ENCODE measurements around the gene CTCFL.

CTCFL gene, protein sequence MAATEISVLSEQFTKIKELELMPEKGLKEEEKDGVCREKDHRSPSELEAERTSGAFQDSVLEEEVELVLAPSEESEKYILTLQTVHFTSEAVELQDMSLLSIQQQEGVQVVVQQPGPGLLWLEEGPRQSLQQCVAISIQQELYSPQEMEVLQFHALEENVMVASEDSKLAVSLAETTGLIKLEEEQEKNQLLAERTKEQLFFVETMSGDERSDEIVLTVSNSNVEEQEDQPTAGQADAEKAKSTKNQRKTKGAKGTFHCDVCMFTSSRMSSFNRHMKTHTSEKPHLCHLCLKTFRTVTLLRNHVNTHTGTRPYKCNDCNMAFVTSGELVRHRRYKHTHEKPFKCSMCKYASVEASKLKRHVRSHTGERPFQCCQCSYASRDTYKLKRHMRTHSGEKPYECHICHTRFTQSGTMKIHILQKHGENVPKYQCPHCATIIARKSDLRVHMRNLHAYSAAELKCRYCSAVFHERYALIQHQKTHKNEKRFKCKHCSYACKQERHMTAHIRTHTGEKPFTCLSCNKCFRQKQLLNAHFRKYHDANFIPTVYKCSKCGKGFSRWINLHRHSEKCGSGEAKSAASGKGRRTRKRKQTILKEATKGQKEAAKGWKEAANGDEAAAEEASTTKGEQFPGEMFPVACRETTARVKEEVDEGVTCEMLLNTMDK

DNA sequence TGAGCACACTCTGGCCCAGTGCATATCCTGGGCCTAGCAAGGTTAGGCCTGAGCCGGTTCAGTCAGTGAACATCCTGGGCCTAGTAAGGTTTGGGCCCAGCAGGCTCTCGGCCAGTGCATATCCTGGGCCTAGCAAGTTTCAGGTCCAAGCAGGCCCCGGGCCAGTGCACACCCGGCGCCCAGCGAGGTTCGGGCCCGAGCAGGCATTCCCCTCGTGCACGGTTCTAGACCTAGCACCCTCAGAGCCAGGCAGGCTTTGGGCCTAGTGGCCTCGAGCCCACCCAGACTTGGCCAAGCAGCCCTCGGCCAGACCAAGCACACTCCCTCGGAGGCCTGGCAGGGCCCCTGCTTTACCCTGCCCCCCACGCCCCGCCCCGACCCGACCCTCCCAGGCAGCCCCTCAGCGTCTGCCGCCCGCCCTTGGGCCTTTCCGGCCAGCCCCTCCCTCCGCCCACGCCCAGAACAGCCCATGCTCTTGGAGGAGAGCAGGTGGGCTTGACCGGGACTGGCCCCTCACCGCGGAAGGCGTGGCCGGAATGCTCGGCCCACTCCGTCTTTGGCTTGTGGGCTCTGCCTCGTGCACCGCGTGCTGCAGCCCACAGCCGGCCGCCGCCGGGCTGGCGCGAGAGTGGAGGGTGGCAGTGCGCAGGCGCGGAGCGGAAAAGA is at the start of gene CTCFL:
TSS of gene CTCFL (minus strand) at position 630 of the 666 bp plus-strand sequence. CDS start 935 bp downstream, outside the sequence.
- H3K27ac Mint-ChIP-seq: no peak within 1 kb of the TSS
- no peaks in the 10 kb centered on the region for H3K36me3 Mint-ChIP-seq
- ATAC-seq (ENCODE audit: low read depth) (no peak), DNase-seq (ENCODE audit: low spot score in 2 of 2) (no peak)
- peaks cover 9% of the 10 kb centered on the region for H3K4me1 Mint-ChIP-seq
- H3K27me3 Mint-ChIP-seq: peaks cover 5% of the 10 kb centered on the region
- H3K4me3 Mint-ChIP-seq: no peak within 1 kb of the TSS
- no peaks in the 10 kb centered on the region for H3K9me3 Mint-ChIP-seq

DNA sequence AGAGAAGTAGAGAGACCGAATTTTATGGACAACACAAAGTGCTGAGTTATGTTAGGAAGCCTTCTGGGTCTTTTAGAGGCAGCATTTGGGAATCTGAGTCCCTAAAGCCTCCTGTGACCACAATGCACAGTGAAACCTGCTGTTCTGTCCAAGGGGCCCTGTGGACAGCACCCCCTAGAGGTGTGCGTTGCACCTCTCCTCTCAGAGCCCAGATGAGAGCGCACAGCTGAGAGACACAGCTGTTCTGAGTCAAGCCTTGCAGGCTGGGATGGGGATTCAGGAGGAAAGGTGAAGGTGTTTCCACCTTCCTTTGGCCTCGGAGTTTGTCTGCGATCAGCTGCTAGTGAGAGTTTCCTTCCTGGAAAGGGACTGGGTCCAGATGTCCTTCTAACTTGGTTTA is 49.0 kb upstream of the CTCFL start:
- Mint-ChIP-seq H3K4me1 (no peaks in the 10 kb centered on the region), H3K9me3 (no peaks in the 10 kb centered on the region), H3K36me3 (no peaks in the 10 kb centered on the region), H3K27me3 (peaks cover 4% of the 10 kb centered on the region), H3K4me3 (no peak overlapping the region), H3K27ac (no peak overlapping the region)
- ATAC-seq (ENCODE audit: low read depth) (no peak), DNase-seq (ENCODE audit: low spot score in 2 of 2) (no peak)

DNA sequence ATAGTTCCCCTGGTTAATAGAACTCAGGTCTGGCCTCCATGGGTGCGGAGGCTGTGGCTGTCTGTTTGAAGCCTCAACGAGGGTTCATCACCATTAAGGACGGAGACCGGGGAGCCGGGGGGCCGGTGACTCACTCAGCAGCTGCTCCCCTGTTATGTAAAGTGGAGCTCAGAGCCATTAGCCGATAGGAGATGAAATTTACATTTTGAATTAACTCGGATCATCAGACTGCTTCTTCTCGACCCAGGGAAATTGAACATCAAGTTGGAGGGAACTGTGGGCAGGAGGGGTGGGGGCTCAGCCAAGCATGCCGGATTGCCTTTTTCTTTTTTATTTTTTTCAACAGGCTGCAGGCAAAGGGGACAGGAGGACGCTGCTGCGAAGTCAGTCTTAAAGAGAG is 48.3 kb upstream of the CTCFL start:
- H3K9me3 Mint-ChIP-seq: no peaks in the 10 kb centered on the region
- no peak overlapping the region for H3K4me3 Mint-ChIP-seq
- H3K4me1 Mint-ChIP-seq: no peaks in the 10 kb centered on the region
- no peaks in the 10 kb centered on the region for H3K36me3 Mint-ChIP-seq
- peaks cover 4% of the 10 kb centered on the region for H3K27me3 Mint-ChIP-seq
- H3K27ac Mint-ChIP-seq: no peak overlapping the region
- no peak for ATAC-seq (ENCODE audit: low read depth)
- DNase-seq (ENCODE audit: low spot score in 2 of 2): no peak

DNA sequence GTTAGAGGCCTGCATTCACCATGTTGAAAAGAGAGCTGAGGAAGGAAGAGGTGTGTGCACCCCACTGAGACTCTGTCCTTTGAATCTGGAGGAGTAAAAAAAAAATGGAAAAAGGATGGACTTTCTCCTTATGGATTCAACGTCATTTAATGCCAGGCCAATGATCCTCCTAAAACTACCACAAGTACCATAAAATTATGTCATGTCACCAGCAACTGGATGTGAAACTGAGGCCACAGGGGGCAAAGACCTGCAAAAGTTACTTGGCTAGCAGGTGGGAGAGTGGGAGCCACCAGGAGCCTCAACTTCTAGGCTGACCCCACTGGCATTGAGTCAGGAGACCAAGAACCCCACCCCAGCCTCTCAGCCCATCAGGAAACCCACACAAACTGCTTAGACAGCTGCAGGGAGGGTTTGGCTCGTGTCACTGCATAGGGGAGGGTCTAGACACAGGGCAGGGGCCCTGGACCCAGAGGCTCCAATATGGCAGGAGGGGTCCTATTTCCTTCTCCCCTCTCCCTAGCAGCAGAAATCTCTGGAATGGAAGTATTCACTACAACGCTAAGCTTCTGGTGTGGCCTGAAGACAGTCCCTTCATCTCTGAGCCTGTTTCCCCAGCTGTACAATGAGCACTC is 47.0 kb upstream of the CTCFL start:
- ATAC-seq (ENCODE audit: low read depth): no peak
- Mint-ChIP-seq H3K27me3 (peaks cover 5% of the 10 kb centered on the region), H3K27ac (no peak overlapping the region), H3K9me3 (no peaks in the 10 kb centered on the region), H3K36me3 (no peaks in the 10 kb centered on the region), H3K4me1 (no peaks in the 10 kb centered on the region), H3K4me3 (no peak overlapping the region)
- DNase-seq (ENCODE audit: low spot score in 2 of 2): no peak

DNA sequence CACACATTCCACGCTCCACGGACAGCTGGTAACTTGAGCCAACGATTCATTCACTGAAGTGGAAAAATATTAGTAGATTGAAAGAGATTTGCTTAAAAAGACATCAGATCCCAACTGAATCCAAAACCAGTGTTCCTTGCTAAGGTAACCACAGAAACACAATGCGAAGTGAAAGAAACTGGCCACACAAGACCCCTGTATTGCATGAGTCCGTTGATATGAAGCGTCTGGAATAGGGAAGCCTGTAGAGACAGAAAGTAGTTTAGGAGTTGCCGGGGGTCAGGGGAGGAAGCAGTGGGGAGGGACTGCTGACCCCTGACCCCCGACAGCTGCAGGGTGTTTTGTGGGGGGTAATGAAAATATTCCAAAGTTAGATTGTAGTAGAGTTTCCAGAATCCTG is 46.0 kb upstream of the CTCFL start:
- no peak for ATAC-seq (ENCODE audit: low read depth)
- no peak for DNase-seq (ENCODE audit: low spot score in 2 of 2)
- H3K27me3 Mint-ChIP-seq: peaks cover 5% of the 10 kb centered on the region
- no peaks in the 10 kb centered on the region for H3K9me3 Mint-ChIP-seq
- no peaks in the 10 kb centered on the region for H3K4me1 Mint-ChIP-seq
- H3K27ac Mint-ChIP-seq: no peak overlapping the region
- H3K4me3 Mint-ChIP-seq: no peak overlapping the region
- H3K36me3 Mint-ChIP-seq: no peaks in the 10 kb centered on the region

DNA sequence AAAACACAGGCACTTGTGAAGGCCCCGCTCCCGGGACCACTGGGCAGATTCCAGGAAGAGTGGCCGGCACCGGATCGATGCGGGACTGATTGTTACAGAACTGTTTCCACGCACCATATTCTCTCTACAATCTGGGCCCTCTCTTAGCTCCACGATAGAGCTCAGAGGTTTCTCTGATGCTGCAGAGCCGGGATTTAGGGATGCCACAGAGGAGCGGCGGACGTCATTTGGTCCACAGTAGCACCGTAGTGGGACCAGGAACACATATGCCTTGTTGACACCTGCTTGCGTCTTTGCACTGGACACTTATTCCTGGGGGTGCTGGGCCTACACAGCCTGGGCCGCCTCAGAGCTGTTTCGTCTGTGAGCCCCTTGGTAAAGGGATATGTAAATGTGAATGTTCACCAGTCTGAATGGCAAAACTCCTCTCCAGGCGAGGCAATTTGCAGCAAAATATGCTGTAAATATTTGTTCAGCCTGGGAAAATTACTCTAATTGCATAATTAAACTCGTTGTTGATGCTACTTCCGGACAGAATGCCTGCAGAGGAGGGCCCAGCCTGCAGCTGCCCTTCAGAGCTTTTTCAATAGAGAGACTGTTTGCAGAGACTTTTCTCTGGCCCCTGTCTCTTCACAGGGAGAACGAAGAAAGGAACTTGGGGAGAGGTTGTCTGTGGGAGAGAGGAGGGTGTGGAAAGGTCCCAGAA is 45.4 kb upstream of the CTCFL start:
- Mint-ChIP-seq H3K9me3 (no peaks in the 10 kb centered on the region), H3K27ac (no peak overlapping the region), H3K4me1 (no peaks in the 10 kb centered on the region), H3K4me3 (no peak overlapping the region), H3K36me3 (no peaks in the 10 kb centered on the region), H3K27me3 (peaks cover 7% of the 10 kb centered on the region)
- no peak for ATAC-seq (ENCODE audit: low read depth)
- no peak for DNase-seq (ENCODE audit: low spot score in 2 of 2)

DNA sequence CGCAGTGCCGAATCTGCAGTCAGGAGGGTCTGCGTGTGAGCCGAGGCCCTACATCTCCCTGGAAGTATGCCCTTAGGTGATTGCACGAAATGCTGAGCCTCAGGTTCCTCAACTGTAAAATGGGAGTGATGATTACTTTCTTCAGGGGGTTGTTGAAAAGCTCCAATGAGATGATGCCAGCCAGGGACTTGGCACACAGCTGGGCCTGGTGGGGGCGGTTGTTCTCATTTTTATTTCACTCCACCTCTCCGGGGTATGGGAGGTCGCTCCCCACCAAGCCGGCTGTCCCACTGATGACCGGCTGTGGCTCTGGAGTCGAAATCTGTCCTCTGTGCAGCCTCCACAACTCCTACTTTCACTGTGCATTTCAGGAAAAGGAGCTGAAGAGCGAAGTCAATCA is 44.0 kb upstream of the CTCFL start:
- DNase-seq (ENCODE audit: low spot score in 2 of 2) (no peak), ATAC-seq (ENCODE audit: low read depth) (no peak)
- Mint-ChIP-seq H3K27me3 (peaks cover 9% of the 10 kb centered on the region), H3K27ac (no peak overlapping the region), H3K4me3 (no peak overlapping the region), H3K9me3 (no peaks in the 10 kb centered on the region), H3K36me3 (no peaks in the 10 kb centered on the region), H3K4me1 (no peaks in the 10 kb centered on the region)

DNA sequence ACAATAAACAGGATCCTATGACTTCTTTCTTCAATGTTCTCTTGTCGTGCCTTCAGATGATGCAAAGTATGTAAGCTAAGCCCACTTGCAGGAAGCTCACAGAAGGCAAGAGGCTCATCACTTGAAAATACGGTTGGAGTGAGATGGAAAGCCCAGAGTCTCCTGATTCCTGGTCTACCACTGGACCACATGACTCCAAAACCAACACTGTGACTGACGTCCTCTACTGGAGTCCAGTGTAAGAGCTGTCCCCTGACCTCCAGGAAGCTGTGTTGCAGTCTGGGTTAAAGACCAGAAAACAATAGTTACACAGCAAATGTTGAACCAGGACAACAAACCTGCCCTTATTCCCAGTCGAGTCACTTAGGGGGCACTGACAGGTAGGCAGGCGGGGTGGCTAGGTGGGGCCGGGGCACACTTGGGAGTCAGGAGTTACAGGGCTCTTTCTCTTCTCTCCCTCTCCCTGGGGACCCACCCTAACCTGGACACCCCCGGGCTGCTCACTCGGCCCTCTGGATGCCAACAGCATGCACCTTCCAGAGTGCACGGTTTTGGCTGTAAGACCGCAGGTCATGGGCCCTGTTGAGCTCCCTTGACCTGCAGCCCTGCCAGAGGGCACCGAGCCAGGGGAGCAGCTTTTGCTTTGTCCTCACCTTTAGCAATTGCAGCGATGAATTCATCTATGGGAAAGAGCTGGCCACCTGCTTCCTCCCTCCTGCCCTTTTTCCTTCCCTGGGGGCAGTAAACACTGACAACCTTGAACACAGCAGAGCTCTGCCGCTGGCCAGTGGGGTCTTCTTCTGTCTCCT is 43.4 kb upstream of the CTCFL start:
- no peaks in the 10 kb centered on the region for H3K9me3 Mint-ChIP-seq
- no peak overlapping the region for H3K4me3 Mint-ChIP-seq
- no peak overlapping the region for H3K27ac Mint-ChIP-seq
- DNase-seq (ENCODE audit: low spot score in 2 of 2) (no peak), ATAC-seq (ENCODE audit: low read depth) (no peak)
- H3K4me1 Mint-ChIP-seq: no peaks in the 10 kb centered on the region
- peaks cover 9% of the 10 kb centered on the region for H3K27me3 Mint-ChIP-seq
- no peaks in the 10 kb centered on the region for H3K36me3 Mint-ChIP-seq

DNA sequence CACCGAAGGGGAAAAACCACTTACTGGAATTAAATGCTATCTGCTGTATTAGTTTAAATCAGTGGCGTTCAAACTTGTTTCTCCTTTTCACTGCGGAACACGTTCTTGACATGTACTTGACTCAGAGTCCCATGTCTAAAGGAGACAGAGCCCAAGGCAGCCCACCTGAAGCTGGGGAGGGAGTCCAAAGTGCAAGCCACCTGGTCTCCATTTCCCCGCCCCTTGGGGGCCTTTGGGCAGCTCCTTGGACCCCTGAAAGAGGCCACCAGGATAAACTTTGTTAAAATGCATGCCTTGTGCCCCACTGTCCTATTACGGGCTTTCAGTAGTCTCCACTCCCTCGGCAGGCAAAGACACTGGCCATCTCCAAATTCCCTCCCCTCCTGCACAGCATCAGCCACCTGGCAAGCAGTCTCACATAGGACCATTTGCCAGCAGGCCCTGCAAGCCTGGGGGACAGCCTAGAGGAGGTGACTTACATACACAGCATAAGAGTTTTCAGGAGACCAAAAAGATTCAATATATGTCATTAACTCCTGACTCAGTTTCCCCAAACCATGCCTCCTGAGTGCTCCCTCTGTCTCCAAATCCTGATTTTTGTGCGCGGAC is 42.6 kb upstream of the CTCFL start:
- H3K27me3 Mint-ChIP-seq: peaks cover 10% of the 10 kb centered on the region
- DNase-seq (ENCODE audit: low spot score in 2 of 2): no peak
- no peaks in the 10 kb centered on the region for H3K36me3 Mint-ChIP-seq
- H3K9me3 Mint-ChIP-seq: no peaks in the 10 kb centered on the region
- H3K4me1 Mint-ChIP-seq: no peaks in the 10 kb centered on the region
- no peak for ATAC-seq (ENCODE audit: low read depth)
- no peak overlapping the region for H3K27ac Mint-ChIP-seq
- no peak overlapping the region for H3K4me3 Mint-ChIP-seq

DNA sequence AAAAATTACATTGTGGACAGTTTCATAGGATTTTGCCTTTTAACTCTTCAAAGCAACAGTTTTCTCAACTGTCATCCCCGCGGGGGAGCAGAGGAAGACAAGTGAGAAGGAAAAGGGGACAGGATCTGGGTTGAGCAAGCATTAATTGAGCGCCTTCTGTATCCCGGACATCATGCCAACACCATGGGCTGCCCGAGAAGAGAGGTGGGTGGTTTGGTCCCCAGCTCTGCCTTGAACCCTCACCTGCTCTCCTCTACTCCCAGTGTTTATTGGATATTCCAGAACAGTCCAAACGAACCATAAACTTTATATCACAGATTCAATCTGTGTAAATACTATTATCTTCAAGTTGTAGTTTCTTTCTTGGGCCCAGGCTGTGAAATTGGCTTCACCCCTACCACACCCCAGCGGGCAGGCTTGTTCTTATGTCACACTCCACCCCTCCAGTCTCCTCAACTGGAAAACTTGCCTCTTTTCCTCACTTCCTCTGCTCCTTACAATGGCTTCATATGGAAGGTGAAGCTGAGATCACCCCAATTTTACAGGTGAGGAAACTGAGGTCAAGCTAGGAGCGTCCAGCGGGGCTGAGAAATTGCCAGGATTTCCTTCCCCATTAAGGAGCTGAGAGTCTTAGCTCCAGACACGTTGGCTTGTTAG is 42.0 kb upstream of the CTCFL start:
- Mint-ChIP-seq H3K27ac (no peak overlapping the region), H3K9me3 (no peaks in the 10 kb centered on the region), H3K4me1 (no peaks in the 10 kb centered on the region), H3K36me3 (no peaks in the 10 kb centered on the region), H3K4me3 (no peak overlapping the region), H3K27me3 (peaks cover 14% of the 10 kb centered on the region)
- no peak for DNase-seq (ENCODE audit: low spot score in 2 of 2)
- no peak for ATAC-seq (ENCODE audit: low read depth)

DNA sequence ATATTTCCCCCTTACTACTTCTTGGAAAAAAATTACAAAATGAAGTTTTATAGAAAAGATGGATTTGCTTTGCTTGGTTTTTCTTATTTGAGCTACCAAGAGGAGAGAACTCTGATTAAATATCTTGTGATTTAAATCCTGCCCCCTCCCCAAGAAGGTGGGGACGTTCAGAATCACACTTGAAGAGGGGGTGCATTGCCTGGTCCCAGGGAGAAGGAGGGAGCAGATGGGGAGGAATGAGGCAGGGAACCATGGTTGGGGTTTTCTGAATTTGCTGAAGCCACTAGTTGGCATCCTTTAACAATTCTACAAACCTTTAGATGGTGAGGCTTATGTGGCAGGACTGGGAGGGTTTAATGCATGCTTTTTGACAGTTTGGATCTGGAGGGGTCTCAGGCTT is 41.5 kb upstream of the CTCFL start:
- no peaks in the 10 kb centered on the region for H3K9me3 Mint-ChIP-seq
- H3K4me3 Mint-ChIP-seq: no peak overlapping the region
- H3K27ac Mint-ChIP-seq: no peak overlapping the region
- H3K4me1 Mint-ChIP-seq: no peaks in the 10 kb centered on the region
- H3K27me3 Mint-ChIP-seq: peaks cover 14% of the 10 kb centered on the region
- ATAC-seq (ENCODE audit: low read depth): no peak
- H3K36me3 Mint-ChIP-seq: no peaks in the 10 kb centered on the region
- DNase-seq (ENCODE audit: low spot score in 2 of 2): no peak

DNA sequence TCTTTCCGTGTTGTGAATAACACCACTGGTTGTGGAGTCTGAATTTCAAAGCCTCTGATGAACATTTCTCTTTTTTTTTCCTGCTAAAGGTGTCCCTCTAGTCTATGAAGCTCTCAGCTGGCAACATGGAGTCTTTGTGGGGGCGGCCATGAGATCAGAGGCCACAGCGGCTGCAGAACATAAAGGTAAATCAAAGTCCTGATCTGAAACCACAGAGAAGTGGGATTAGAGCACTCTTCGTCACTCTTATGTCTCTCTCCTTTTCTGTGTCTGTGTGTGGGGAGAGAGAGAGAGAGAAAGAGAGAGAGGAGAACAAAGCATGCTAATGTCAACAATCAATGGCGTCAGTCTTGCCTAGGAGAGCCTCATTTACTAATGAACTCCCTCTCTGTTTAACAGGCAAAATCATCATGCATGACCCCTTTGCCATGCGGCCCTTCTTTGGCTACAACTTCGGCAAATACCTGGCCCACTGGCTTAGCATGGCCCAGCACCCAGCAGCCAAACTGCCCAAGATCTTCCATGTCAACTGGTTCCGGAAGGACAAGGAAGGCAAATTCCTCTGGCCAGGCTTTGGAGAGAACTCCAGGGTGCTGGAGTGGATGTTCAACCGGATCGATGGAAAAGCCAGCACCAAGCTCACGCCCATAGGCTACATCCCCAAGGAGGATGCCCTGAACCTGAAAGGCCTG is 40.2 kb upstream of the CTCFL start:
- ATAC-seq (ENCODE audit: low read depth) (no peak), DNase-seq (ENCODE audit: low spot score in 2 of 2) (no peak)
- Mint-ChIP-seq H3K36me3 (no peaks in the 10 kb centered on the region), H3K9me3 (no peaks in the 10 kb centered on the region), H3K27ac (no peak overlapping the region), H3K4me3 (no peak overlapping the region), H3K27me3 (peaks cover 14% of the 10 kb centered on the region), H3K4me1 (no peaks in the 10 kb centered on the region)
